HCT116 (cell line): ENCODE results near the gene PAOX. TPM values are rescaled to one million over a fixed set of nuclear protein-coding genes. Genes with fewer than 3 reads are reported as not detected.

Source experiments
- ATAC-seq: fragments of 200-7000 bp; cut with Tn5 transposase; 2 replicates; pipeline ENCODE4 v1.9.1; 2020; ENCODE audit warnings: mild to moderate bottlenecking, moderate library complexity
- Bru-seq: library from RNA; stranded (reverse); fragments of 400-500 nt; gene quantifications from one replicate; lab custom pipeline; 2021; lab: Mats Ljungman, UMichigan
- BruChase-seq, 2 experiments: library from RNA; stranded (reverse); fragments of 400-500 nt; gene quantifications; one replicate each; lab custom pipeline; 2021; lab: Mats Ljungman, UMichigan
- BruUV-seq: library from RNA; stranded (reverse); fragments of 400-500 nt; replicated peaks from 2 replicates; lab custom pipeline; 2021; lab: Mats Ljungman, UMichigan
- CTCF ChIA-PET: fragments of 300-600 bp; sonication (Branson Sonifier 250); formaldehyde crosslinking; loops from one replicate; lab custom pipeline; 2021; ENCODE audit warnings: antibody characterized with exemption; lab: Charles Lee
- POLR2A ChIA-PET: fragments of 300-600, 350-600 bp; sonication (Branson Sonifier 250); formaldehyde crosslinking; loops from one replicate; lab custom pipeline; 2021; ENCODE audit warnings: antibody characterized with exemption; lab: Charles Lee
- RAD21 ChIA-PET, 2 experiments: fragments of 300-600 bp; sonication (Branson Sonifier 250); formaldehyde crosslinking; loops; one replicate each; lab custom pipeline; 2023; ENCODE audit warnings: low total read pairs in 2 of 2; ENCODE audit not compliant: uncharacterized antibody in 2 of 2, unreplicated experiment in 2 of 2, low non-redundant PET in 1 of 2; lab: Charles Lee
- DNase-seq: peaks from one replicate; pipeline ENCODE4 v3.0.0-alpha.2; 2010; ENCODE audit warnings: low read depth, low spot score
- H2AFZ ChIP-seq: fragments of 200-600 bp; shearing (Covaris generic), sonication (generic); 2 replicates; pipeline ENCODE4 v1.6.1; 2017; ENCODE audit warnings: low read depth, mixed run types, mixed read lengths, antibody characterized with exemption, low read length; ENCODE audit not compliant: poor library complexity, severe bottlenecking
- H3K27ac ChIP-seq: 2 replicates; pipeline ENCODE4 v1.5.1; 2012; ENCODE audit warnings: low read depth, low read length
- H3K27me3 ChIP-seq: fragments of 200-600 bp; sonication (generic); 2 replicates; pipeline ENCODE4 v1.6.1; 2016; ENCODE audit warnings: mixed run types, low read length, mixed read lengths; ENCODE audit not compliant: insufficient read depth
- H3K36me3 ChIP-seq, 2 experiments: fragments of 200-500 bp in 1 of 2; fragments of 200-600 bp in 1 of 2; sonication (Bioruptor generic) in 1 of 2; sonication (generic) in 1 of 2; 2 replicates each; pipeline versions ENCODE4 v1.5.1 to v1.6.1; 2014 to 2016; ENCODE audit warnings: low read length in 2 of 2, inconsistent platforms in 1 of 2, mixed read lengths in 1 of 2, mixed run types in 1 of 2; ENCODE audit not compliant: insufficient read depth in 2 of 2, control insufficient read depth in 1 of 2
- H3K4me1 ChIP-seq, 2 experiments: fragments of 200-600 bp in 1 of 2; sonication (generic) in 1 of 2; 2 replicates each; pipeline versions ENCODE4 v1.5.1 to v1.6.1; 2012 to 2017; ENCODE audit warnings: low read length in 2 of 2, inconsistent platforms in 1 of 2, mild to moderate bottlenecking in 1 of 2, mixed read lengths in 1 of 2, mixed run types in 1 of 2, moderate library complexity in 1 of 2; ENCODE audit not compliant: insufficient read depth in 2 of 2, control insufficient read depth in 1 of 2
- H3K4me2 ChIP-seq: fragments of 200-600 bp; sonication (generic); 2 replicates; pipeline ENCODE4 v1.6.1; 2017; ENCODE audit warnings: mixed run types, low read length, mixed read lengths
- H3K4me3 ChIP-seq, 2 experiments: fragments of 200-600 bp in 1 of 2; sonication (generic) in 1 of 2; replicated peaks in 1 of 2; 2 replicates each; pipeline ENCODE4 v1.5.1; 2011 to 2016; ENCODE audit warnings: low read length in 2 of 2, control low read depth in 1 of 2, low read depth in 1 of 2, mild to moderate bottlenecking in 1 of 2, mixed read lengths in 1 of 2, mixed run types in 1 of 2
- H3K79me2 ChIP-seq: fragments of 200-600 bp; sonication (generic); 2 replicates; pipeline ENCODE4 v1.6.1; 2017; ENCODE audit warnings: mild to moderate bottlenecking, mixed run types, low read length, moderate library complexity, mixed read lengths; ENCODE audit not compliant: insufficient read depth
- H3K9ac ChIP-seq: fragments of 200-600 bp; sonication (generic); 2 replicates; pipeline ENCODE4 v1.6.1; 2016; ENCODE audit warnings: low read length, mixed read lengths
- H3K9me2 ChIP-seq: fragments of 200-600 bp; sonication (generic), shearing (Covaris generic); 2 replicates; pipeline ENCODE4 v1.6.1; 2017; ENCODE audit warnings: mixed run types, mild to moderate bottlenecking, moderate library complexity; ENCODE audit not compliant: insufficient read depth
- H3K9me3 ChIP-seq, 2 experiments: fragments of 200-500 bp in 1 of 2; fragments of 200-600 bp in 1 of 2; sonication (Bioruptor generic) in 1 of 2; sonication (generic) in 1 of 2; 2 replicates each; pipeline ENCODE4 v1.6.1; 2014 to 2017; ENCODE audit warnings: low read length in 2 of 2, mixed read lengths in 2 of 2, inconsistent platforms in 1 of 2, low read depth in 1 of 2, mild to moderate bottlenecking in 1 of 2, mixed run types in 1 of 2, moderate library complexity in 1 of 2; ENCODE audit not compliant: control insufficient read depth in 1 of 2, insufficient read depth in 1 of 2
- H4K20me1 ChIP-seq: fragments of 200-600 bp; sonication (generic), shearing (Covaris generic); 2 replicates; pipeline ENCODE4 v1.6.1; 2017; ENCODE audit warnings: mixed run types, mild to moderate bottlenecking, moderate library complexity; ENCODE audit not compliant: insufficient read depth
- CTCF ChIP-seq, 3 experiments: fragments of 200-600 bp in 1 of 3; sonication (generic) in 1 of 3; IDR thresholded peaks in 2 of 3; conservative IDR thresholded peaks in 1 of 3; 2 replicates each; pipeline ENCODE4 v1.5.1; 2012 to 2017; ENCODE audit warnings: low read depth in 2 of 3, low read length in 2 of 3, antibody characterized with exemption in 1 of 3, borderline replicate concordance in 1 of 3, control low read depth in 1 of 3, mild to moderate bottlenecking in 1 of 3, mixed read lengths in 1 of 3, mixed run types in 1 of 3, moderate library complexity in 1 of 3; ENCODE audit not compliant: insufficient read depth in 1 of 3
- POLR2AphosphoS5 ChIP-seq: IDR thresholded peaks from 2 replicates; pipeline ENCODE4 v1.6.1; 2011; ENCODE audit warnings: mild to moderate bottlenecking, low read depth, low read length, moderate library complexity
- SIN3A ChIP-seq: IDR thresholded peaks from 2 replicates; pipeline ENCODE4 v1.6.1; 2012; ENCODE audit warnings: low read depth
- intact Hi-C: fragments of 100-400 bp; cut with micrococcal nuclease; formaldehyde crosslinking; loops from 2 replicates; pipeline ENCODE4 v1.10.0; 2022
- long read RNA-seq: library from polyadenylated mRNA; unstranded; transcript quantifications from one replicate; pipeline ENCODE4 v2.0.0, GENCODE V29; 2021; ENCODE audit not compliant: unreplicated experiment
- polyA plus RNA-seq: library from polyadenylated mRNA; unstranded; fragments of >200 nt; gene quantifications from 2 replicates; pipeline ENCODE4 v1.2.1, GENCODE V29; 2012; ENCODE audit warnings: missing spikeins
- total RNA-seq: library from RNA; stranded (reverse); gene quantifications from one replicate; pipeline ENCODE4 v1.2.1, GENCODE V29; 2021; ENCODE audit not compliant: unreplicated experiment

The PAOX gene
- total RNA-seq (3.5 TPM), Bru-seq, nascent RNA (percentile 38 among the genes with signal in this experiment), BruChase-seq, experiment 1, labeled RNA remaining after a 6-hour chase (percentile 41 among the genes with signal in this experiment), BruChase-seq, experiment 2, labeled RNA remaining after a 2-hour chase (percentile 44 among the genes with signal in this experiment)
- 3.0 and 3.1 TPM in 2 replicates for polyA plus RNA-seq
- long read RNA-seq, partial matches to known transcripts = 4 of 13 reads
- long read RNA-seq, other reads (novel, unspliced or antisense) = 6 of 13 reads

- Histone ChIP-seq H3K9me2 (no peaks in the 10 kb centered on the region), H3K4me3 (peak within 1 kb of the TSS; percentile 43 to 55), H3K4me2 (peak within 1 kb of the TSS; percentile 80), H4K20me1 (no peaks in the 10 kb centered on the region), H3K9me3 (no peaks in the 10 kb centered on the region), H2AFZ (no peak within 1 kb of the TSS), H3K27ac (peak within 1 kb of the TSS; percentile 42; the same call in 1 of the 2 replicates), H3K4me1 (peaks cover 0 to 6% of the 10 kb centered on the region in 2 experiments; a peak in 1 of 4 replicates), H3K27me3 (no peaks in the 10 kb centered on the region), H3K36me3 (no peaks in the 10 kb centered on the region), H3K9ac (peak within 1 kb of the TSS; percentile 35), H3K79me2 (no peaks in the 10 kb centered on the region)
- no TSS peak for BruUV-seq
- ChIA-PET CTCF (no interaction called here), RAD21 (no interaction called here), POLR2A (no interaction called here)
- intact Hi-C loops = no loop called here
- TF ChIP-seq POLR2AphosphoS5 (peak; percentile 71), SIN3A (0 out of 2 replicates have a peak, but pooled peaks have one; percentile 31), CTCF (IDR thresholded peaks at IDR 0.05 in 2 of 3, conservative IDR thresholded peaks at IDR 0.05 in 1 of 3; ENCODE audit: borderline replicate concordance in 1 of 3, insufficient read depth in 1 of 3, low read depth in 2 of 3, low read length in 2 of 3) (no peak)
- ATAC-seq = peak; percentile 75
- DNase-seq = no peak
Observed at GRCh38 chr10:133379152-133379800, at the start of gene PAOX. Gene PAOX (plus strand): TSS chr10:133379262. CDS start chr10:133379317, 55 bp downstream.
